ENCODE results near the gene SDC1.

SDC1 gene

GRCh38 chr2:20170704-20171250, 54.2 kb downstream of the SDC1 start:
- no peak for DNase-seq (ENCODE audit: low read depth in 2 of 2)

- no peak for DNase-seq (ENCODE audit: low read depth in 2 of 2)
Measured at GRCh38 chr2:20169796-20170703, 54.9 kb downstream of the SDC1 start.

- DNase-seq (ENCODE audit: low read depth in 2 of 2), result no peak
Measured at GRCh38 chr2:20168727-20169696, 55.9 kb downstream of the SDC1 start.

- DNase-seq (ENCODE audit: low read depth in 2 of 2), result no peak
Measured at GRCh38 chr2:20168048-20168726, 56.7 kb downstream of the SDC1 start.

- no peak for DNase-seq (ENCODE audit: low read depth in 2 of 2)
Measured at GRCh38 chr2:20167356-20167755, 57.6 kb downstream of the SDC1 start.

- no peak for DNase-seq (ENCODE audit: low read depth in 2 of 2)
Measured at GRCh38 chr2:20165677-20166509, 59.0 kb downstream of the SDC1 start.

- no peak for DNase-seq (ENCODE audit: low read depth in 2 of 2)
Measured at GRCh38 chr2:20164734-20165478, 60.0 kb downstream of the SDC1 start.

- no peak for DNase-seq (ENCODE audit: low read depth in 2 of 2)
Measured at GRCh38 chr2:20164061-20164733, 60.7 kb downstream of the SDC1 start.

GRCh38 chr2:20159411-20160070, 65.4 kb downstream of the SDC1 start:
- no peak for DNase-seq (ENCODE audit: low read depth in 2 of 2)

- DNase-seq (ENCODE audit: low read depth in 2 of 2), result no peak
Measured at GRCh38 chr2:20157193-20157891, 67.6 kb downstream of the SDC1 start.

GRCh38 chr2:20156836-20157192, 68.1 kb downstream of the SDC1 start:
- no peak for DNase-seq (ENCODE audit: low read depth in 2 of 2)

- no peak for DNase-seq (ENCODE audit: low read depth in 2 of 2)
Measured at GRCh38 chr2:20156076-20156759, 68.7 kb downstream of the SDC1 start.

GRCh38 chr2:20153131-20153851, 71.6 kb downstream of the SDC1 start:
- no peak for DNase-seq (ENCODE audit: low read depth in 2 of 2)

- no peak for DNase-seq (ENCODE audit: low read depth in 2 of 2)
Measured at GRCh38 chr2:20150806-20151571, 73.9 kb downstream of the SDC1 start.
